NCI-H2081 treated with DMSO at 0.1 percent for 48 hours (cell line): Measurements from ENCODE around the gene KCNK10.

Experiments
- DNase-seq: peaks from one replicate; lab custom pipeline; 2025; lab: John Stamatoyannopoulos, UW

The KCNK10 gene

GRCh38 chr14:88321692-88322503 is 1.2 kb downstream of the KCNK10 start:
- DNase-seq, result no peak

DNA sequence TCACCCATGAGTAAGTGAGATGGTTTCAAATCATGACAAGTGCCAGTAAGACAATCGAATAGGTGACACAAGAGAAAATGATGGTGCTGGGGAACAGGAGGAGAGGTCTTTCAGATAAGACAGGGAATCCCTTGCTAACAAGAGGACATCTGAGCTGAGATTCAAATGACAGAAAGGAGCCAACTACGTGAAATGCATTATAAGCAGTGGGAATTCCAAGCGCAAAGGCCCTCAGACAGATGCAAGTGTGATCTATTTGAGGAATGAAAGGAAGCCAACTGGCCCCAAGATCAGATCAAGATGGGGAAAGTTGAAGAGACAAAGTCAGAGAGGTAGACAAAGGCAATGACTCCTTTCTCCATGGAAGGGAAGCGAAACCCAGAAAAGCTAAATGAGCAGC is 4.7 kb downstream of the KCNK10 start:
- DNase-seq, result no peak

DNA sequence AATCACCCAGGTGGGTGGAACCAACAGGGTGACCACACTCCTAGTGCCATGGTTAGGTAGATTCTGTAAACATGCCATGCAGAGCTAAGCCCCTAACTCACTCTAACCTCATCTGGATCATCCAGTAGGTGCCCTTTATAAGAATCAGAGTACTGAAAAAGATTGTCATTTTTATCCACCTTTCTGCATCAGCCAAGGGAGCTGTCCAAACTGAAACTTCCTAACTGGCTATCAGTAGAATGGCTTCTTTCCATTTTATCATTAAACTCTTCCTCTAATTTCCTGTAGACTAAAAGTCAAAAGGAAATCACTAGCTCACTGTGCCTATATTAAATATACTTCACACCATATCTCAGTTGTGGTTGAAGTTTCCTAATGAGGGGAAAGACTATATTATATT is 6.5 kb downstream of the KCNK10 start:
- DNase-seq, result no peak

DNA sequence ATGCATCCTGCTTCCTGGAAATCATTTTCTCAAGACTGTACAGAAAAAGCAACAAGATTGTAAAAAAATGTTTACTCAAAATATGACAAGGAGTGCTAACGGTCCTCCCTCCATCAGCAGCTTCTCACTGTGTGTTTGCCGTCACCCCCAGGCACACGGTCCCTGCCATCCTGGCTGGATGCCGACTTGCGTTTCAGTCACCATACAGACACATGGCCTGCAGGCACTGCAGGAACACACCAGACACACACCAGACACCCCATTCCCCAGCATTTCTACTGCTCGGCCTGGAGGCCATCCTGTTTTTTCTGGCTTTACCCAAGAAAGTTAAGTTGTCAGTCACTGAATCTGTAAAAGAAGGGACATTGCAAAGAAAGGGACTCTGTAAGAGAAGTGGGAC is 10.8 kb downstream of the KCNK10 start:
- no peak for DNase-seq

DNA sequence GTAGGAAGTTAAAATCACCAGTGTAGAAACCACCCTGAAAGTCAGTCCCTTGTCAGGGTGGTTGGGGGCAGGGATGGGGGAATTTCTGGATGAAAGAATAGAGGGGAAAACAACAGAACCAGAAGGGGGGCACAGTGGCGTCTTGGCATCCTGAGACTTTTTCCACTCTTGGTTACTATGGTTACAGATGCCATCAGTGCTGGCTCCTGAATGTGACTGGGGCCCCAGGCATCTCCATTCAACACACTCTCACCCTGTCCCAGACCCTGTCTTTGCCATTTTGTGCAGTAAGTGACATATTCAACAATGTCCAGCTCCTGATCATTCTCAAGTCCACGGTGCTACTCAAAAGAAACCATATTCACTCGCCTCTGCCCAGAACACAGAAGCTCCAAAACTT is 11.3 kb downstream of the KCNK10 start:
- no peak for DNase-seq

DNA sequence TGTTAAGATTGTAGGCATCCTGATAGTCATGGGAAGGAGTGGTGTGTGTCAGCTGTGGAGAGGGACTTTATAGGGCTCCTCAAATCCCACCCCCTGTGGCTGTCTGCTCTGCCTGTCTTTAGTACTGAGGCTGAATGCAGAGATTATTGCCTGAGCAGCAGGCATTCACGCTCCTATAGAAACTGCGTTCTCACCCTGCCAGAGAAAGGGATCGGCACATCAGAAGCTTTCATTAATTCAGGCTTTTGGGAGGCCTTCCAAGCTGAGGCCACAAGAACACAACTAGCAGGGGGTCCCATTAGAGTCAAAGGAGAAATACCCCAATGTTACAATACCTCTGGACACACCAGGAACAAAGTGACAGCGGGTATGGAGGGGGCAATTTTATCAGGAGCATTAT is 12.6 kb downstream of the KCNK10 start:
- DNase-seq, result no peak

GRCh38 chr14:88310021-88310420 is 13.0 kb downstream of the KCNK10 start:
- no peak for DNase-seq

GRCh38 chr14:88305528-88306322 is 17.3 kb downstream of the KCNK10 start:
- DNase-seq, result no peak

- DNase-seq, result no peak
Measured at GRCh38 chr14:88303041-88303440, 20.0 kb downstream of the KCNK10 start.

GRCh38 chr14:88301381-88301780 is 21.7 kb downstream of the KCNK10 start:
- no peak for DNase-seq

DNA sequence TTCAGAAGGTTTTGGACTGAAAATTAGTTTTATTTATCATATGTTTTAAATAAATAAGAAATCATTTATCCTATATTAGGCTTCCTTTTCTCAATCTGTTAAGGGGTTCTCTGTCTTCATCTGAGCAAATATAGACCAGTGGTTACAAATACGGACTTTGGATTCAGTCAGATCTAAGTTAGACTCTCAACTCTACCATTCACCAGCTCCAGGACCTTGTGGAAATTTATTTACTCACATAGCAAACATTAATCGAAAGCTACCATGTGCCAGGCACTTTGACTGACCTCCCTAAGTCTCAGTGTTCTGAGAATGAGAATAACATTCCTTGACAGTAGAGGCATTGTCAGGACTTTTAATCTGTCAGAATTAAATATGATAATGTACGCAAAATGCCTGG is 22.3 kb downstream of the KCNK10 start:
- DNase-seq, result no peak

DNA sequence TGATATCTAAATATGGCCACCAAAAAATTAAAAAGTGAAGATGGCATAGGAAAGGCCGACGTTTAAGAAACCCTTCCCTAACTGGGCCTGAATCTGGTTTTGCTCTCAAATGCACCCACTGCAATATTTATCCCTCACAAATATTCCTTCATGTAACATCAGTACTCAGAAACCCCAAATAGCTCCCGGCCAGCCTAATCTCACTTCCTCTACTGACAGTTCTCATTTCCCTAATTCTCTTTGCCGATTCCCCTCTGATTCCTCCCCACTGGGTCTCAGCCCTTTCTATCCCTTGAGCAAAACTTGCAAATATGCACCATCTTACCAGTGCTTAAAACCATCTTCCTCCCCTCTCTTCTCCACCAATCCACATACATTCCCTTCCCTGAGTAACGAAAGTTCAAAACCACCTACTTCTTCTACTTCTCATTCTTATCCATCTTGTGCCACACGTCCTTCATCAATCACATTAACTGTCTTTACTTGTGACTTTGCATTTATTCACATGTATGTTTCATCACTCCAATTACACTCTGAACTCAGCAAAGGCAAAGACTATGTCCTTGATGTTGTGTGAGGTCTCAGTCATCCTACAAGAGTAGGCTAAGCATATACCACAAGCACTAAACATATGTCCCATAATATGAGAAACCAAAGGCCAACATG is 23.1 kb downstream of the KCNK10 start:
- no peak for DNase-seq

DNA sequence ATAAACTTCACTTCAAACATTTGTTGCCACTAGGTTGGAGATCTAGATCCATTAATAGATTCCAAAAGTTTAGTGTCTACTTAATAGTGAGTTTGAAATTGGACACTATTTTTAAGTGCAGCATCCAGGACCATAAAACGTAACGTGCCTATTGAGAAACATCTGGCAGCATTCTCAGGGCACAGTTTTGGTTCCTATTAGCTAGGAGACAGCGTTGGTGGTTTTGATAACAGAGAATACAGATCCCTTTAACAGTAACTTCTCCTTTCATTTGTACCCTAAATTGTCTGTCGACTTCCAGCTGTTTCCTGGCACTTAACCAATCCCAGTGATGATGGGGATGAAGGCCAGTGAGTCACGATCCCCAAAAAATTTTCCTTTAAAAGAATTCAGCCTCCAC is 25.8 kb downstream of the KCNK10 start:
- no peak for DNase-seq

GRCh38 chr14:88296351-88296750 is 26.7 kb downstream of the KCNK10 start:
- no peak for DNase-seq

DNA sequence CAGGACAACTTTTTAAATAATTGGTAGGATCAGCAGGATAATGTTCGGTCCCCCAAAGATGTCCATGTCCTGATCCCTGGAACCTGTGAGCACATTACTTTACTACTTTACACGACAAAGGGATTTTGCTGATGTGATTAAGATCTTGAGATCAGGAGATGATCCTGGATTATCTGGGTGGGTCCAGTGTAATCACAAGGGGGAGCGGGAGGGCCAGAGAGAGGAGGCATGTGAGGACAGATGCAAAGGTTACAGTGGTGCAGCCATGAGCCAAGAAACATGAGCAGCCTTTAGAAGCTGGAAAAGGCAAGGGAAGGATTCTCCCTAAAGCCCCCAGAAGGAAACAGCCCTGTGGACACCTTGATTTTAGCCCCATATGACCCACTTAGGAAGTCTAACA is 33.1 kb downstream of the KCNK10 start:
- DNase-seq, result no peak

- no peak for DNase-seq
Measured at GRCh38 chr14:88289234-88289633, 33.8 kb downstream of the KCNK10 start.

DNA sequence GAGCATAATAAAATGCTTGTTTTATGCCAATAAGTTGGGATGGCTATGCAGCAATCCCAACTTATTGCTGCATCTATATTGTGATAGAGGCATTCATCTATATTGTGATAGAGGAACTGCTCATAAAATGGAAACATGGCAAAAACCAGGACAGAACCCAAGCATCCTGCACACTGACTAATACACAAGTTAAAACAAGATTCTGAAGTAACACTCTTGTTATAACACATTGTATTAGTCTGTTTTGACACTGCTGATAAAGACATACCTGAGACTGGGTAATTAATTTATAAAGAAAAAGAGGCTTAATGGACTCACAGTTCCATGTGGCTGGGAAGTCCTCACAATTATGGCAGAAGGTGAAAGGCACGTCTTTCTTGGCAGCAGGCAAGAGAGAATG is 36.8 kb downstream of the KCNK10 start:
- no peak for DNase-seq

DNA sequence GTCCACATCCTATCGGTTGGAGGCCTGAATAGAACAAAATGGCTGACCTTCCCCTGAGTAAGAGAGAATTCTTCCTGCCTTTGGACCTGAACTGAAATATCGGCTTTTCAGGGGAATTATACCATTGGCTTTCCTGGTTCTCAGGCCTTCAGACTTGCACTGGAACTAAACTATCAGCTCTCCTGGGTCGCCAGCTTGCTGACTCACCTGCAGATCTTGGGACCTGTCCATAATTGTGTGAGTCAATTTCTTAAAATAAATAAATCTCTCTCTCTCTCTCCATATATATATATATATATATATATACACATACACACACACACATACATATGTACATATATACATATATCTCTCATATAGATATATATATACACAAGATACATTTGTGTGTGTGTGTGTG is 41.6 kb downstream of the KCNK10 start:
- no peak for DNase-seq

- no peak for DNase-seq
Measured at GRCh38 chr14:88276923-88277596, 46.0 kb downstream of the KCNK10 start.

DNA sequence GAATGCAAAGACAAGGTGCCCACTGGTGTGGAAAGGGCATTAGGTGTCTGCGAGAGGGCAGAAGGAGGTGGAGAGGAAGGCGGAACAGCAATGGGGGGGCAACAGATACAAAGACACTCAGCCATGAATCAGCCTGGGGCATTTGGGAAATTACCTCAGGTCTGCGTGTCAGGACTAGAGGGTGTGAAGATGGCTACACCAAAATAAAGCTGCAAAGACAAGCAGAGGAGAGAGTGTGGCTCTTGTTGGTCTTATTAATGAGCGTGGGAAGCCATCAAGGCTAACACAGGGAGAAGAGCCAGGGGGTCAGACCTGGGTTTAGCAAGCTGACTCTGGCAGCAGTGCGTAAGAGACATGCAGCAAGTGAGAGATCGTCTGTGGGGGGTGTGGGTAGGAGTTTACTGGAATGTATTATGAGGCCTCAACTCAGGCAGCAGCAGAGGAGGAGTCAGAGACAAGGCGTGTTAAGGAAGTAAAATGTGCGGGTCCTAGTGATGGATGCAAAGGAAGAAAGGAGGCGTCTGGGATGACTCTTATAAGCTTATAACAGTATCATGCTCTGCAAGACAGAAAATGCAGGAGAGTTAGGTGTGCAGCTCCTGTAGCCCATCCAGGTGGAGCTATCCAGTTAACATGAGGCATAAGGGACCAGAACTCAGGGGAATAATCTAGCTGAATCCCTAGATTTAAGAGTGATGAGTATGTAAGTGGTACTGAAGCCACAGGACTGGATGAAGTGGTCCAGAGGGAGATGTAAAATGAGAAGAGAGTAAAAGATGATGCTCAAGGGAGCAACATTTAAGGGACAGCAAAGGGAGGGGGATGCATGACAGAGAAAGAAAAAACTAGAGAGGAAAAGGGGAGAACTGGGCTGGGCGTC is 50.4 kb downstream of the KCNK10 start:
- DNase-seq, result no peak

DNA sequence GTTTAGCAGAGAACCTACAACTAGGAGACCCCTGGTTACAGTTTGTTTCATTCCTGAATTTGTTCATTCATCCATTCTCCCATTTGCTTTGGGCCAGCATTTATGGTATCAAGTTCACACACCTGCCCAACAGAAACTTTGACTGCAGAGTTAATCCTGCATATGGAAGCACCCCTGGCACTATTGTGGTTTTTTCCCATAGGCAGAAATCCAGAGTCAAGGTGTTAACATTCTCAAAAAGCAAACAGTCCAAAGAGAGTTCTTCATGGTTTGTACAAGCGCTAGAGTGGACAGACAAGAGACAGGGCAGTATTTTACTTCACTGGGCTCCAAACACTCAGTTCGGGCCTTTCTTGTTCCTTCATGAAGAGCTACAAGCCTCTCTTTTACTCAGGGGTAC is 51.9 kb downstream of the KCNK10 start:
- DNase-seq, result no peak
